GM19035 (cell line): ENCODE results near the gene ATG4D.
A peak's percentile ranks its signal among the peaks of the same experiment; 100 is the strongest.
"Not testable (repeated sequence)": the region's sequence is repeated elsewhere in the genome, so short reads cannot be mapped to it uniquely, and the experiment has no call there.

Experiments
- ATAC-seq: cut with Tn5 transposase; IDR thresholded peaks from one replicate; pipeline ENCODE4 v1.9.1; 2021; ENCODE audit not compliant: unreplicated experiment

The ATG4D gene

GRCh38 chr19:10518444-10519361 lies 25.0 kb upstream of the ATG4D start:
- ATAC-seq: no peak

GRCh38 chr19:10519421-10519820 lies 24.3 kb upstream of the ATG4D start:
- no peak for ATAC-seq

GRCh38 chr19:10520652-10521318 lies 22.9 kb upstream of the ATG4D start:
- ATAC-seq: no peak

GRCh38 chr19:10521461-10522171 lies 22.1 kb upstream of the ATG4D start:
- no peak for ATAC-seq

GRCh38 chr19:10523135-10523636 lies 20.5 kb upstream of the ATG4D start:
- ATAC-seq: no peak

GRCh38 chr19:10525636-10526035 lies 18.1 kb upstream of the ATG4D start:
- no peak for ATAC-seq

- not testable (repeated sequence) for ATAC-seq
Measured at GRCh38 chr19:10526887-10527286, 16.8 kb upstream of the ATG4D start.

GRCh38 chr19:10532457-10532856 lies 11.2 kb upstream of the ATG4D start:
- no peak for ATAC-seq

- no peak for ATAC-seq
Measured at GRCh38 chr19:10533646-10534386, 9.9 kb upstream of the ATG4D start.

GRCh38 chr19:10535613-10536012 lies 8.1 kb upstream of the ATG4D start:
- no peak for ATAC-seq

GRCh38 chr19:10537668-10538067 lies 6.0 kb upstream of the ATG4D start:
- ATAC-seq: no peak

- ATAC-seq: no peak
Measured at GRCh38 chr19:10538204-10538983, 5.3 kb upstream of the ATG4D start.

GRCh38 chr19:10539016-10539415 lies 4.7 kb upstream of the ATG4D start:
- not testable (repeated sequence) for ATAC-seq

GRCh38 chr19:10543059-10543419 lies 665 bp upstream of the ATG4D start:
- no peak for ATAC-seq

GRCh38 chr19:10544242-10544752 lies 593 bp downstream of the ATG4D start:
- ATAC-seq: peak; percentile 24

GRCh38 chr19:10544753-10545251 lies 1.1 kb downstream of the ATG4D start:
- ATAC-seq: no peak

- ATAC-seq: no peak
Measured at GRCh38 chr19:10546817-10547216, 3.1 kb downstream of the ATG4D start.

GRCh38 chr19:10548746-10549276 lies 5.1 kb downstream of the ATG4D start:
- no peak for ATAC-seq

- no peak for ATAC-seq
Measured at GRCh38 chr19:10549733-10550132, 6.0 kb downstream of the ATG4D start.
